IMR-90 (cell line): Measurements from ENCODE around the gene B4GALNT3. TPM values are rescaled to one million over a fixed set of nuclear protein-coding genes. Genes with fewer than 3 reads are reported as not detected.
A peak's percentile ranks its signal among the peaks of the same experiment; 100 is the strongest.

Experiments
- ATAC-seq: fragments of 200-7000 bp; cut with Tn5 transposase; 2 replicates; pipeline ENCODE4 v1.9.1; 2020; ENCODE audit warnings: low read depth, mild to moderate bottlenecking, moderate library complexity
- BruUV-seq: library from RNA; stranded (reverse); fragments of 400-500 nt; replicated peaks from 2 replicates; lab custom pipeline; 2021; lab: Mats Ljungman, UMichigan
- CTCF ChIA-PET: fragments of 300-600 bp; formaldehyde crosslinking; extraction: SDS; loops from one replicate; lab custom pipeline; 2021; ENCODE audit warnings: antibody characterized with exemption; lab: Yijun Ruan, JAX
- POLR2A ChIA-PET: fragments of 300-600 bp; sonication (Branson Sonifier 250); formaldehyde crosslinking; loops from one replicate; lab custom pipeline; 2022; ENCODE audit warnings: antibody characterized with exemption; ENCODE audit not compliant: unreplicated experiment; lab: Charles Lee
- DNase-seq: peaks from one replicate; pipeline ENCODE4 v3.0.0; 2013
- H2AFZ ChIP-seq: replicated peaks from 2 replicates; pipeline ENCODE3; 2013; ENCODE audit warnings: low read length, mild to moderate bottlenecking; ENCODE audit not compliant: poor library complexity
- H2AK5ac ChIP-seq: 2 replicates; pipeline ENCODE4 v1.6.1; 2013; ENCODE audit warnings: low read depth, low read length, inconsistent platforms
- H2AK9ac ChIP-seq: replicated peaks from 2 replicates; pipeline ENCODE3; 2013; ENCODE audit warnings: mild to moderate bottlenecking, low read depth, low read length, moderate library complexity; ENCODE audit not compliant: poor library complexity
- H2BK120ac ChIP-seq: 2 replicates; pipeline ENCODE4 v1.6.1; 2013; ENCODE audit warnings: low read depth, low read length, inconsistent platforms
- H2BK15ac ChIP-seq: 3 replicates; pipeline ENCODE4 v1.6.1; 2013; ENCODE audit warnings: low read depth, low read length, inconsistent platforms
- H2BK20ac ChIP-seq: 2 replicates; pipeline ENCODE4 v1.6.1; 2013; ENCODE audit warnings: low read depth, mild to moderate bottlenecking, inconsistent platforms, low read length, moderate library complexity
- H2BK5ac ChIP-seq: 2 replicates; pipeline ENCODE4 v1.6.1; 2013; ENCODE audit warnings: mild to moderate bottlenecking, low read depth, low read length, inconsistent platforms; ENCODE audit not compliant: poor library complexity, severe bottlenecking
- H3K14ac ChIP-seq: replicated peaks from 2 replicates; pipeline ENCODE4 v1.6.1; 2013; ENCODE audit warnings: low read depth, low read length, inconsistent platforms
- H3K18ac ChIP-seq: 2 replicates; pipeline ENCODE4 v1.6.1; 2013; ENCODE audit warnings: low read depth, low read length, control low read depth
- H3K23ac ChIP-seq: 2 replicates; pipeline ENCODE4 v1.6.1; 2013; ENCODE audit warnings: low read depth, low read length, inconsistent platforms
- H3K27ac ChIP-seq: 2 replicates; pipeline ENCODE4 v1.5.1; 2013; ENCODE audit warnings: mild to moderate bottlenecking, control low read depth, low read length; ENCODE audit not compliant: insufficient read depth
- H3K27me3 ChIP-seq: 2 replicates; pipeline ENCODE4 v1.6.1; 2013; ENCODE audit warnings: low read length; ENCODE audit not compliant: control insufficient read depth, insufficient read depth
- H3K36me3 ChIP-seq: 2 replicates; pipeline ENCODE4 v1.6.1; 2013; ENCODE audit warnings: low read length, mixed read lengths; ENCODE audit not compliant: control insufficient read depth, insufficient read depth
- H3K4ac ChIP-seq: 2 replicates; pipeline ENCODE4 v1.6.1; 2013; ENCODE audit warnings: low read depth, low read length, inconsistent platforms
- H3K4me1 ChIP-seq: 2 replicates; pipeline ENCODE4 v1.6.1; 2013; ENCODE audit warnings: low read length, mixed read lengths; ENCODE audit not compliant: control insufficient read depth, insufficient read depth
- H3K4me2 ChIP-seq: 2 replicates; pipeline ENCODE4 v1.6.1; 2013; ENCODE audit warnings: low read depth, mild to moderate bottlenecking, control low read depth, low read length, moderate library complexity
- H3K4me3 ChIP-seq: 2 replicates; pipeline ENCODE4 v1.5.1; 2013; ENCODE audit warnings: low read depth, mild to moderate bottlenecking, control low read depth, low read length, moderate library complexity; ENCODE audit not compliant: insufficient read depth
- H3K56ac ChIP-seq: 2 replicates; pipeline ENCODE4 v1.6.1; 2013; ENCODE audit warnings: low read length, inconsistent platforms; ENCODE audit not compliant: insufficient read depth; ENCODE audit errors: extremely low read depth
- H3K79me1 ChIP-seq, 2 experiments: 2 replicates each; pipeline ENCODE4 v1.6.1; 2013; ENCODE audit warnings: low read length in 2 of 2, inconsistent platforms in 1 of 2, low read depth in 1 of 2
- H3K9ac ChIP-seq: 2 replicates; pipeline ENCODE4 v1.6.1; 2013; ENCODE audit warnings: low read depth, low read length, control low read depth
- H3K9me1 ChIP-seq: 2 replicates; pipeline ENCODE4 v1.6.1; 2013; ENCODE audit warnings: low read length, inconsistent platforms; ENCODE audit not compliant: insufficient read depth
- H3K9me3 ChIP-seq: 2 replicates; pipeline ENCODE4 v1.6.1; 2013; ENCODE audit warnings: low read length; ENCODE audit not compliant: control insufficient read depth, insufficient read depth
- H4K20me1 ChIP-seq: 2 replicates; pipeline ENCODE4 v1.6.1; 2013; ENCODE audit warnings: low read length, inconsistent platforms; ENCODE audit not compliant: insufficient read depth
- H4K5ac ChIP-seq: 2 replicates; pipeline ENCODE4 v1.6.1; 2013; ENCODE audit warnings: mild to moderate bottlenecking, low read depth, low read length, control low read depth
- H4K8ac ChIP-seq, 2 experiments: 2 replicates each; pipeline ENCODE4 v1.6.1; 2013; ENCODE audit warnings: low read depth in 2 of 2, low read length in 2 of 2, control low read depth in 1 of 2, inconsistent platforms in 1 of 2
- H4K91ac ChIP-seq: 2 replicates; pipeline ENCODE4 v1.6.1; 2013; ENCODE audit warnings: low read depth, low read length, inconsistent platforms; ENCODE audit not compliant: insufficient read depth
- CTCF ChIP-seq: conservative IDR thresholded peaks from 2 replicates; pipeline ENCODE4 v1.5.1; 2012; ENCODE audit warnings: mild to moderate bottlenecking, low read depth, low read length, improper control_type of control experiment
- RAD21 ChIP-seq: IDR thresholded peaks from 2 replicates; pipeline ENCODE4 v1.6.1; 2012; ENCODE audit warnings: low read length, improper control_type of control experiment
- RFX5 ChIP-seq: IDR thresholded peaks from 2 replicates; pipeline ENCODE4 v1.8.0; 2012; ENCODE audit warnings: low read depth, mild to moderate bottlenecking, low read length, moderate library complexity
- SMC3 ChIP-seq: fragments of 150-350 bp; IDR thresholded peaks from 2 replicates; pipeline ENCODE4 v1.6.1; 2016; ENCODE audit warnings: low read depth, mild to moderate bottlenecking, antibody characterized with exemption, low read length, moderate library complexity
- USF2 ChIP-seq: fragments of 150-350 bp; IDR thresholded peaks from 2 replicates; pipeline ENCODE4 v1.6.1; 2017; ENCODE audit warnings: mild to moderate bottlenecking, antibody characterized with exemption, low read length, low read depth
- WGBS, 2 experiments: methylation state at CpG; one replicate each; pipeline versions ENCODE4 v1.1.5 to v1.1.7; 2013; ENCODE audit warnings: missing lambda C conversion rate in 2 of 2; ENCODE audit not compliant: insufficient read length in 1 of 2; ENCODE audit errors: extremely low coverage in 2 of 2; 5-methylcytosine and 5-hydroxymethylcytosine counted together
- dilution Hi-C: fragments of 300-500 bp; cut with HindIII; formaldehyde crosslinking; loops from one replicate; pipeline ENCODE4 v1.14.3; 2018; ENCODE audit warnings: low sequenced_read_pairs; ENCODE audit not compliant: unreplicated experiment
- in situ Hi-C: fragments of 300-500 bp; cut with MboI; formaldehyde crosslinking; loops from 3 replicates; pipeline ENCODE4 v1.14.3; 2019; ENCODE audit warnings: low sequenced_read_pairs, inconsistent platforms, mixed read lengths
- intact Hi-C: fragments of 100-400 bp; cut with micrococcal nuclease; formaldehyde crosslinking; loops from 2 replicates; pipeline ENCODE4 v1.10.0; 2022
- polyA plus RNA-seq, 3 experiments: library from polyadenylated mRNA; depleted of rRNA; stranded (reverse); fragments of >200 nt; gene quantifications; 2 replicates each; pipeline ENCODE4 v1.2.3, GENCODE V29; 2012; ENCODE audit warnings: low replicate concordance in 1 of 3
- total RNA-seq: library from RNA; depleted of rRNA; stranded (reverse); fragments of >200 nt; gene quantifications from 2 replicates; pipeline ENCODE4 v1.2.3, GENCODE V29; 2012

Gene B4GALNT3
- total and polyA plus RNA-seq, 2 of the 4 experiments (the other 2 are of a cell fraction): not detected

DNA sequence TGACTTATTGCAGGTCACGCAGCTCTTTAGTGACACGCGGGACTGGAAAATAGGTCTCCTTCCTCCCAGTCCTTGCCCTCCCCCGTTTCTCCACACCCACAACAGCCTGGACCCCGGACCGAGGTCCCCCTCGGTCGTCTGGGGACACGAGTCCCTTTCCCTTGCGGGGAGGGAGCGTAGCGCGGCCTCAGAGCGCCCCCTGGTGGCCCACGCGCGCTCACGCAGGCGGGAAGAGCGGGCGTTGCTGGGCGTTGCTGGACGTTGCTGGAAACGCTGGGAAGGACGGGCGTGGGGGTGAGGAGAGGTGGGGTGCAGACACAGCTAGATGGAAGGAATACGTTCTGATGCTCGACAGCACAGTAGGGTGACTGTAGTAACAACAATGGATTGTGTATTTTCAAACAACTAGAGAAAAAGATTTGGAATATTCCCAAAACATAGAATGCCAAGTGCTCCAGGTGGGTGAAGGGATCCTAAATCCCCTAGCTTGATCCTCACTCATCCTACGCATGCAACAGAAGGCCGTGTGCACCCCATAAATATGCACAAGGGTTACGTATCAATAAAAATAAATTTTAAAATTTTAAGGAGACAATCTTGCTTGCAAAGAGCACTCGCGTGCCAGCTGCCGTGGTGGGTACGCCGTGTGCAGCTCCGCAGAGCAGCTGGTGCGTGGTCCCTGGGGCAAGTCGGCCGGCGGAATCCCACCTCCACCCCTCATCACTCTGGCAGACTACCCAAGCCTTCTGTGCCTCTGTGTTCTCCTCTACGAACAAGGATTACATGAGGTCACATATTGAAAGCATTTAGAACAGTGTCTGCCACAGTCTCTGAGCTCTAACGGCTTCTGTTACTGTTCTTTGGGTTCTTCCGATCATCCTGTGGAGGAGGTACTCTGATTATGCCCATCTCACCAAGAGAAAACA, 87.4 kb downstream of the B4GALNT3 start:
- no peak overlapping the region for H2BK15ac ChIP-seq
- WGBS, 2 experiments: 0% methylated on average over 13 of the region's 44 CpGs; no CpG with 5 or more reads in 1 of the 2 experiments
- no peak overlapping the region for H3K4ac ChIP-seq
- H3K9ac ChIP-seq: no peak overlapping the region
- peak overlapping the region; percentile 11 for H2AFZ ChIP-seq
- no peak overlapping the region for H3K18ac ChIP-seq
- H3K27me3 ChIP-seq: peaks cover 64% of the 10 kb centered on the region
- H2AK9ac ChIP-seq: peak overlapping the region; percentile 23
- no peak overlapping the region for H4K5ac ChIP-seq
- no peaks in the 10 kb centered on the region for H3K4me1 ChIP-seq
- no peak overlapping the region for H3K4me3 ChIP-seq
- H2AK5ac ChIP-seq: no peak overlapping the region
- H3K27ac ChIP-seq: no peak overlapping the region
- H2BK120ac ChIP-seq: no peak overlapping the region
- no peak overlapping the region for H3K23ac ChIP-seq
- H2BK5ac ChIP-seq: no peak overlapping the region
- no peaks in the 10 kb centered on the region for H3K79me1 ChIP-seq
- no peak overlapping the region for H4K8ac ChIP-seq
- dilution Hi-C loops (no loop called here), intact Hi-C loops (loop anchor here (1.0 to 10.0 kb wide), 3 partner anchors 94 to 222 kb away; no protein-coding TSS in a partner anchor), in situ Hi-C loops (no loop called here)
- no peaks in the 10 kb centered on the region for H3K9me3 ChIP-seq
- ChIA-PET POLR2A (no interaction called here), CTCF (interaction anchor here (0.5 to 3.0 kb wide), 9 partner anchors 9 to 193 kb away, joined by 3 to 21 read pairs (median 3); no protein-coding TSS in a partner anchor)
- peak; percentile 26 for DNase-seq
- H3K4me2 ChIP-seq: peak overlapping the region; percentile 63
- no peaks in the 10 kb centered on the region for H3K36me3 ChIP-seq
- no peak overlapping the region for H3K14ac ChIP-seq
- no peak overlapping the region for H2BK20ac ChIP-seq
- no peaks in the 10 kb centered on the region for H4K20me1 ChIP-seq
- peak; percentile 95 for ATAC-seq
- H4K91ac ChIP-seq: no peak overlapping the region
- no peak overlapping the region for H3K56ac ChIP-seq
- H3K9me1 ChIP-seq: no peaks in the 10 kb centered on the region
- no TSS peak for BruUV-seq
- TF ChIP-seq CTCF (peak; percentile 97), RFX5 (peak; percentile 95), USF2 (no peak), RAD21 (peak; percentile 99), SMC3 (peak; percentile 99)
